Activated T-cell treated with anti-CD3 and anti-CD28 coated beads, Interleukin-2, amount 50 U/mL, for 48 hours (primary cell): ENCODE data around the gene ECI1.
"Not testable (repeated sequence)": the region's sequence is repeated elsewhere in the genome, so short reads cannot be mapped to it uniquely, and the experiment has no call there.

ENCODE experiments used
- DNase-seq, 2 experiments: peaks; one replicate each; pipeline ENCODE4 v3.0.0-alpha.2; 2020

Gene ECI1

DNA sequence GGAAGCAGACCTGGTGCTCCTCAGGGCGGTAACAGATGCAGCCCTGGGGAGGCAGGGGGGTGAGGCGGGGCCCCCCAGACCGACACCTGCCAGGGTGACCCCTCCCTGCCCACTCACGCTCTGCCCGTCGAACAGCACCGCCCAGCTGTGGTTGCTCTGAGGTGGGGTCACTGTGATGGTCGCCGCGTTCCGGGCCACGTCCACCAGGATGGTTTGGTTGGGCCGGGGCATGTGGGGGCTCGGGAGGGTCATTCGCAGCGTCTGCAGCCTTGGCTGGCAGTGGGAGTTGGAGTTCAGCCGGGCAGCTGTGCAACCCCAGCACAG lies 41.4 kb downstream of the ECI1 start:
- no peak for DNase-seq

DNA sequence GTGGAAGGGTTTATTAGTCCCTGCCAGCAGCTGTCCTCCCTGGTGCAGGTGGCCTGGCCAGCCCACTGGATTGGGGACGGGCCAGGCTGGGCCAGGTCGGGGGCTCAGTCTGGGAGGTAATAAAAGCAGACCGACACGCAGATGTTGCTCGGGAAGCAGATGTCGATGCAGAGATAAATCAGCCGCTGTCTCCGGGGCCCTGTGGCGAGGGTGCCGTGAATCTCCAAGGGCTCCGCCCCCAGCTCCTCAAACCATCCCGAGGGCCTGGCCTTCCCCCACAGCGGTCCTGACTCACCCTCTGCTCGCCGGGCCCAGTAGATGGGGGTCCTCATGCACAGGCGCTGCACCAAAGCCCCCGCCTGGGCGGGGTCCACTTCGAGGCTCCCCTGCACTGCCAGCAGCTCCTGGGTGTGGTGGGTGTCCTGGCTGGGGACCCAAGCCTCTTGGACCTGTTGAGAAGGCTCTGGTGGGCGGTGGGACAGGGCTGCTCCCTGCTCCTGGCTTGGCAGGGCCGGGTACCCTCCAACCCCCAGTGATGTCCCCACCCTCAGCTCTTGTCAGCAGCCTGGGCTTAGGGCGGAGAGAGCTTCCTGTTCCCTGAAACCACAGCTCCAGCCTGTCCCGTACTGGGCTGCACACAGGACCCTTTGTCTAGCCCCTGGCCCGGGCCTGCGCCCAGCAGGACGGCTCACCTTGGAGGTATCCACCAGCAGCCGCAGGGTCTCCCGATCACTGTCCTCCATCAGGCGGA lies 42.0 kb downstream of the ECI1 start:
- DNase-seq, result no peak

GRCh38 chr16:2208772-2209171 lies 42.6 kb downstream of the ECI1 start:
- no peak for DNase-seq

DNA sequence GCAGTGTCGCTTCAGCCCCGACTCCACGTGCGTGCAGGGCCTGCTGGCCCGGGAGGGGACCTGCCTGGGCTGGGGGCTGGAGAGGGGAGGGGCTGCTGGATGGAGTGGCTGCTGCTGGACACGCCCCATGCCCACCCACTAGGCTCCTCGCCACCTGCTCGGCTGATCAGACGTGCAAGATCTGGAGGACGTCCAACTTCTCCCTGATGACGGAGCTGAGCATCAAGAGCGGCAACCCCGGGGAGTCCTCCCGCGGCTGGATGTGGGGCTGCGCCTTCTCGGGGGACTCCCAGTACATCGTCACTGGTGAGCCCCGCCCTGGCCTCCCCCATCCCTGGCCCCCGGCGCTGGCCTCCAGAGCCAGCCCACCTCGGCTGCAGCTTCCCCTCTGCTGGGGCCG lies 43.1 kb downstream of the ECI1 start:
- no peak for DNase-seq

GRCh38 chr16:2207872-2208271 lies 43.5 kb downstream of the ECI1 start:
- DNase-seq, result no peak

- no peak for DNase-seq
Observed at GRCh38 chr16:2206780-2207433, 44.5 kb downstream of the ECI1 start.

GRCh38 chr16:2206420-2206779 lies 45.0 kb downstream of the ECI1 start:
- DNase-seq, result no peak

GRCh38 chr16:2205967-2206313 lies 45.4 kb downstream of the ECI1 start:
- DNase-seq, result no peak

DNA sequence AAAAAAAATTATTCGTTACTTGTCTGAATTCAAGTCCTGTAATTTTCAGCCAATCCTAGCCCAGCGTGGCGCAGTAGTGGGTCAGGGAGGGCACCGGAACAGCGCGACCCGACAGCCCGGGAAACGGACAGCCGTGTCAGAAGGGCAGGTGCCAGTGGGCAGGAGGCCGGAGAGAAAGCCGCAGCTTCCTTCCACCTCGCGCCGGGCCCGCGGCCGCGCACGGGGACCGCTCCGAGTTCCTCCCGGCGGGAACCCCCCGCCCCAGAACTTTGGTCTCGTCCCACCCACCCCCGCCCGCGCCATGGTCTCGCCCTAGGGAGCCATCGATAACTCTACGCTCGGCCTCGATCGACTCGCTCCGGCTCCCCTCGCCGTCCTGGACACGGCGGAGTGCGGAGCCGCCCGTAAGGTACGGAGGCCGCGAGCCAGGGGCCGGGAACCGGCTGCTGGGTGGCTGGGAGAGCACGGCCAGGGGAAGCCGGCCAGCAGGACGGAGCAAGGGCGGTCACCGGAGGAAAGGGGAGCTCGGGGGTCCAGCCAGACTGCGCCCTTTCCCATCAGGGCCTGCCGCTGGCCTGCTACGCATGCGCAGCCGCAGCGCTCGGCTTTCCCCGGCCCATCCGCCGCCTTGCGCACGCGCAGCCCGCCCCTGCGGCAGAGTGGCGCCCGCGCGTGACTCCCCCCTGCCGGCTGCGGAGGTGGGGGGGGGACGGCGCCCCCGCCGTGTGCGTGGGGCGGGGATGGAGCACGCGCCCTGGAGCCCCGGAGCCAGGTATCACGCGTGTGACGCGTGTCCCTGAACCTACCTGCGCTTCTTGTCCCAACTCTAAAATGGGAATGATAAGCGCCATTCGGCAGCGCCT lies 46.1 kb downstream of the ECI1 start, which contains the start of gene MLST8:
TSS of gene MLST8 (plus strand) at position 351 of the 863 bp plus-strand sequence. CDS start 632 bp downstream, outside the sequence.
- DNase-seq, result peak; percentile 92 to 93

- peak in 1 of 2 experiments; percentile 34 for DNase-seq
Observed at GRCh38 chr16:2204416-2205103, 46.8 kb downstream of the ECI1 start.

DNA sequence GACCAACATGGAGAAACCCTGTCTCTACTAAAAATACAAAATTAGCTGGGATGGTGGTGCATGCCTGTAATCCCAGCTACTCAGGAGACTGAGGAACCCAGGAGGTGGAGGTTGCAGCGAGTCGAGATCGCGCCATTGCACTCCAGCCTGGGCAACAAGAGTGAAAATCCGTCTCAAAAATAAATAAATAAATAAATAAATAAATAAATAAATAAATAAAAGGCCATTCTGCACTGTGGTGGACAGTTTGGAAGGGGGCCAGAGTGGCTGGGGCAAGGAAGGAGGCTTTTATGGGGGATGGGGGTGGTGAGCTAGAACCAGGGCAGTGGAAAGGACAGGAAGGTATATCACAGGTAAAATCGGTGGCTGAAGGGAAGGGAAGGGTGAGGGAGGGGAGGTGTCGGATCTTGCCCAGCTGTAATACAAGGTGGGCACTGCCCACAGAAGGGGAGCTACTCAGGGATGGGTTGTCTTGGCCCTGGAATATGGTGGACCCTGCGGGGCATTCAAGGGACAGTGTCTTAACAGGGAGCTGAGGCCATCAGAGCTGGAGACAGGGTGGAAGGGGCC lies 48.2 kb downstream of the ECI1 start:
- not testable (repeated sequence) for DNase-seq

- DNase-seq, result no peak
Observed at GRCh38 chr16:2200313-2200712, 51.1 kb downstream of the ECI1 start.

GRCh38 chr16:2199621-2200139 lies 51.7 kb downstream of the ECI1 start:
- no peak for DNase-seq

DNA sequence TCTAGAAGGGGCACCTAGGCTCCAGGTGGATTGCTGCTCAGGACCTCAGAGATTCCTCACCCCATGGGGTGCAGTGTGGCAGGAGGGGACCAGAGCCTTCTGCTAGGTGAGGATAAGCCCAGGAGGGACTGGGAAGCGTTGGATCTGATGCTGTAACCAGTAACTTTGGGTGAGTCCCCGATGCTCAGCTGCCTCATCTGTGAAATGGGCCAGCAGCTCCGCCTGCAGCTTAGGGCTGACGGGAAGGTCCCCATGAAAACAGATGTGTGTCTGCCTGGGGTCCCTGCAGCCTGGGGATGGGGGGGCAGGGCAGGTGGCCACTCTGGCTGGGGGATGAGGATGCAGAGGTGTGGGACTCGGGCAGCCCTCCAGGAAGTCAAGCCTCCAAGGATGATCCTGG lies 52.3 kb downstream of the ECI1 start:
- no peak for DNase-seq

DNA sequence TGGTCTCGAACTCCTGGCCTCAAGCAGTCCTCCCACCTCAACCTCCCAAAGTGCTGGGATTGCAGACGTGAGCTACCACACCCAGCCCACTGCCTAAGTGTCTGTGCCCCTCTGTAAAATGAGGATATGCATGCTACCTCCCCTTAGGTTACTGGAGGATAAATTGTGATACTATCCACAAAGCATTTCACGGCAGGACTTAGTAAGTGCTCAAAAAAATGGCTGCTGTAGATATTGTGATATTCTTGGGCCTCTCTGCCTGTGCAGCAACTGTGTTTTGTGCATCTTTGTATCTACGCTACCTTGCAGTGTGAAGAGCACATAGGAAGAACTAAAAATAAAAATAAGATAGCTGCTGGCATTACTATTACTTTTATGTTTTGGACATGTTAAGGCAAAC lies 53.1 kb downstream of the ECI1 start:
- no peak for DNase-seq

DNA sequence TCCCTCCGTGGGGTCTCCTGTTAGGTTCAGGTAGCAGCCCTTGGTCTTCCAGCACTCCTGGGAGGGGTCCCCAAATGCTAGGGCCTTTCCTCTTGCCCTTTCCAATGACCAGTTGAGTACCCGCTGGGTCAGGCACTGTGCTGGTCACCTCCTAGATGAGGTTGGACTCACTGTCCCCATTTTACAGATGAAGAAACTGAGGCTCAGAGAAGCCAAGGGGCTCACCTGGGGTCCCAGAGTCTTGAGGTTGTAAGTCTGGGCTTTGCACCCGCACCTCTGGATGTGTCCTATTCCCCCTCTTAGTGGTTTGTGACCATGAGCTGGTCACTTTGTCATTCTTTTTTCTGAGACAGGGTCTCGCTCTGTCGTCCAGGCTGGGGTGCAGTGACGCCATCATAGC lies 53.6 kb downstream of the ECI1 start:
- DNase-seq, result no peak

GRCh38 chr16:2196981-2197511 lies 54.3 kb downstream of the ECI1 start:
- DNase-seq, result no peak

GRCh38 chr16:2196162-2196980 lies 55.0 kb downstream of the ECI1 start, which contains the start of gene CASKIN1:
Gene CASKIN1 (minus strand): TSS chr16:2196605. CDS start chr16:2196432, 173 bp downstream.
- DNase-seq, result no peak

- no peak for DNase-seq
Observed at GRCh38 chr16:2195322-2196161, 55.8 kb downstream of the ECI1 start.

DNA sequence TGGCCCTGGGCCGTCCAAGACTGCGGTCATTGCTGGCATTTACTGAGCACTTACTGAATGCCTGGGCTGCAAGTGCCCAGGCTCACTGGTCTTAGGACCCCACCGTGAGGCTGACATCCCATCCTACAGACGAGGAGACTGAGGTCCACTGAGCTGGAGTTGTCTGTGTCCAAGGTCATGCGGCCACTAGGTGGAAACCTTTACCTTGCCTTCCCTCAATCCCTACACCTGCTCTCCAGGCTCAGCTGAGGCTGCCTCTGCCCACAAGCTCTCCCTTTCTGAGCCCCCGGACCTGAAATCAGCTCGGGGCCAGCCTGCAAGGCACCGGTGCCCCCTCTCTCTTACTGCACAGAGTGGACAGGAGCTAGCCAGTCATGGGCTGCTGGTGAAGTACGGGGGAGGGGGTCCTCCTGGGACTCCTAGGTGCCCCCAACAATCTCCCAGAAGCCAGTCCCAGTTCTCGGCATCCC lies 56.5 kb downstream of the ECI1 start:
- DNase-seq, result peak; percentile 54 to 64
